PC-3 (cell line): Measurements from ENCODE around the gene TMEM39A. TPM values are rescaled to one million over a fixed set of nuclear protein-coding genes. Genes with fewer than 3 reads are reported as not detected.

Experiments
- ATAC-seq: fragments of 200-7000 bp; cut with Tn5 transposase; 2 replicates; pipeline ENCODE4 v1.9.1; 2020; ENCODE audit warnings: mild to moderate bottlenecking, moderate library complexity
- BruUV-seq: library from RNA; stranded (reverse); fragments of 400-500 nt; replicated peaks from 2 replicates; lab custom pipeline; 2021; lab: Mats Ljungman, UMichigan
- CTCF ChIA-PET: fragments of 300-600 bp; sonication (Branson Sonifier 250); formaldehyde crosslinking; loops from one replicate; lab custom pipeline; 2022; ENCODE audit warnings: antibody characterized with exemption; lab: Charles Lee
- POLR2A ChIA-PET: fragments of 300-600 bp; sonication (Branson Sonifier 250); formaldehyde crosslinking; loops from one replicate; lab custom pipeline; 2022; ENCODE audit warnings: antibody characterized with exemption; ENCODE audit not compliant: unreplicated experiment; lab: Charles Lee
- DNase-seq: peaks from one replicate; pipeline ENCODE4 v3.0.0-alpha.2; 2015
- H2AFZ ChIP-seq: fragments of 300-600 bp; sonication (generic); 2 replicates; pipeline ENCODE4 v1.6.0; 2016; ENCODE audit warnings: antibody characterized with exemption, low read length
- H3F3A ChIP-seq: fragments of 300-600 bp; sonication (generic); one replicate; pipeline ENCODE4 v1.6.0; 2017; ENCODE audit warnings: antibody characterized with exemption, low read length, control low read depth, mild to moderate bottlenecking; ENCODE audit not compliant: unreplicated experiment
- H3K27ac ChIP-seq: fragments of 300-600 bp; sonication (generic); 2 replicates; pipeline ENCODE4 v1.5.1; 2016; ENCODE audit warnings: mild to moderate bottlenecking, low read length
- H3K27me3 ChIP-seq: fragments of 300-600 bp; sonication (generic); 2 replicates; pipeline ENCODE4 v1.6.1; 2016; ENCODE audit warnings: low read length, mixed read lengths
- H3K36me3 ChIP-seq: fragments of 300-600 bp; sonication (generic); 2 replicates; pipeline ENCODE4 v1.6.1; 2016; ENCODE audit warnings: low read depth, mixed run types, low read length, mixed read lengths
- H3K4me1 ChIP-seq: fragments of 300-600 bp; sonication (generic); 2 replicates; pipeline ENCODE4 v1.5.1; 2016; ENCODE audit warnings: low read length; ENCODE audit not compliant: insufficient read depth
- H3K4me2 ChIP-seq: fragments of 300-600 bp; sonication (generic); 2 replicates; pipeline ENCODE4 v1.6.0; 2016; ENCODE audit warnings: low read length
- H3K4me3 ChIP-seq: fragments of 300-600 bp; sonication (generic); 2 replicates; pipeline ENCODE4 v1.5.1; 2016; ENCODE audit warnings: mild to moderate bottlenecking, low read length, mixed read lengths
- H3K79me2 ChIP-seq: fragments of 300-600 bp; sonication (generic); 2 replicates; pipeline ENCODE4 v1.6.1; 2017; ENCODE audit warnings: low read length, mixed read lengths
- H3K9ac ChIP-seq: fragments of 300-600 bp; sonication (generic); 2 replicates; pipeline ENCODE4 v1.6.0; 2016; ENCODE audit warnings: mild to moderate bottlenecking, low read length
- H3K9me2 ChIP-seq: fragments of 300-600 bp; sonication (generic); replicated peaks from 2 replicates; pipeline ENCODE4 v1.6.1; 2016; ENCODE audit warnings: mixed run types, low read length, mixed read lengths
- H3K9me3 ChIP-seq: fragments of 300-600 bp; sonication (generic); 2 replicates; pipeline ENCODE4 v1.6.1; 2016; ENCODE audit warnings: low read length, mixed read lengths
- H4K20me1 ChIP-seq: fragments of 300-600 bp; sonication (generic); 2 replicates; pipeline ENCODE4 v1.6.1; 2016; ENCODE audit warnings: low read length, mixed read lengths
- CTCF ChIP-seq: fragments of 300-600 bp; sonication (generic); conservative IDR thresholded peaks from 2 replicates; pipeline ENCODE4 v1.5.1; 2017; ENCODE audit warnings: antibody characterized with exemption, low read depth, mild to moderate bottlenecking, low read length
- EZH2 ChIP-seq: fragments of 300-600 bp; sonication (generic); IDR thresholded peaks from one replicate; pipeline ENCODE4 v1.6.1; 2017; ENCODE audit warnings: antibody characterized with exemption, mild to moderate bottlenecking, low read length; ENCODE audit not compliant: unreplicated experiment
- EZH2phosphoT487 ChIP-seq: fragments of 300-600 bp; sonication (generic); IDR thresholded peaks from 2 replicates; pipeline ENCODE4 v1.6.1; 2018; ENCODE audit warnings: mild to moderate bottlenecking, antibody characterized with exemption, low read length, borderline replicate concordance
- intact Hi-C: fragments of 100-400 bp; cut with micrococcal nuclease; formaldehyde crosslinking; loops from 2 replicates; pipeline ENCODE4 v1.9.0; 2023
- total RNA-seq: library from RNA; depleted of rRNA; stranded (reverse); fragments of >200 nt; gene quantifications from 2 replicates; pipeline ENCODE4 v1.2.3, GENCODE V29; 2014

The TMEM39A gene
- total RNA-seq, 1 experiment from 2014 or later = 56.5 TPM

GRCh38 chr3:119508172-119508845 lies 44.9 kb upstream of the TMEM39A start:
- H3K4me2 ChIP-seq = no peak overlapping the region

GRCh38 chr3:119507404-119507803 lies 44.0 kb upstream of the TMEM39A start:
- Histone ChIP-seq H3K27ac (no peak overlapping the region), H4K20me1 (no peaks in the 10 kb centered on the region), H2AFZ (no peak overlapping the region), H3K4me3 (no peak overlapping the region), H3K9me3 (no peaks in the 10 kb centered on the region), H3K36me3 (peaks cover 44% of the 10 kb centered on the region), H3F3A (no peaks in the 10 kb centered on the region), H3K27me3 (no peaks in the 10 kb centered on the region), H3K79me2 (peaks cover 7% of the 10 kb centered on the region; the same call in 1 of the 2 replicates), H3K4me2 (no peak overlapping the region), H3K9me2 (no peaks in the 10 kb centered on the region), H3K4me1 (no peaks in the 10 kb centered on the region), H3K9ac (no peak overlapping the region)
- no peak for TF ChIP-seq EZH2phosphoT487
- no peak for TF ChIP-seq CTCF
- no peak for TF ChIP-seq EZH2
- POLR2A ChIA-PET = no interaction called here
- no TSS peak for BruUV-seq
- DNase-seq = no peak
- ATAC-seq = no peak
- CTCF ChIA-PET = no interaction called here
- intact Hi-C loops = no loop called here

More at GRCh38 chr3:119508172-119508845, 44.9 kb upstream of the TMEM39A start:
- intact Hi-C loops = no loop called here
- no peak for ATAC-seq
- no peaks in the 10 kb centered on the region for H3K4me1 ChIP-seq
- H2AFZ ChIP-seq = no peak overlapping the region
- no peaks in the 10 kb centered on the region for H3F3A ChIP-seq
- TF ChIP-seq EZH2 (no peak), EZH2phosphoT487 (no peak), CTCF (no peak)
- no peak overlapping the region for H3K4me3 ChIP-seq
- no peaks in the 10 kb centered on the region for H4K20me1 ChIP-seq
- no TSS peak for BruUV-seq
- peaks cover 2% of the 10 kb centered on the region; the same call in 1 of the 2 replicates for H3K79me2 ChIP-seq
- no peaks in the 10 kb centered on the region for H3K9me2 ChIP-seq
- H3K9ac ChIP-seq = no peak overlapping the region
- H3K27me3 ChIP-seq = no peaks in the 10 kb centered on the region
- no peak overlapping the region for H3K27ac ChIP-seq
- DNase-seq = no peak
- H3K36me3 ChIP-seq = peaks cover 46% of the 10 kb centered on the region
- POLR2A ChIA-PET = no interaction called here
- CTCF ChIA-PET = no interaction called here
- H3K9me3 ChIP-seq = no peaks in the 10 kb centered on the region

GRCh38 chr3:119506631-119507030 lies 43.2 kb upstream of the TMEM39A start:
- Histone ChIP-seq H3K36me3 (peaks cover 44% of the 10 kb centered on the region), H3K9ac (no peak overlapping the region), H3F3A (no peaks in the 10 kb centered on the region), H4K20me1 (no peaks in the 10 kb centered on the region), H3K27ac (no peak overlapping the region), H3K4me1 (no peaks in the 10 kb centered on the region), H3K4me3 (no peak overlapping the region), H3K79me2 (peaks cover 9% of the 10 kb centered on the region), H3K9me2 (no peaks in the 10 kb centered on the region), H2AFZ (no peak overlapping the region), H3K9me3 (no peaks in the 10 kb centered on the region), H3K4me2 (no peak overlapping the region), H3K27me3 (no peaks in the 10 kb centered on the region)
- ChIA-PET POLR2A (no interaction called here), CTCF (no interaction called here)
- ATAC-seq (no peak), DNase-seq (no peak)
- intact Hi-C loops = no loop called here
- BruUV-seq = no TSS peak
- no peak for TF ChIP-seq CTCF
- TF ChIP-seq EZH2phosphoT487 = no peak
- TF ChIP-seq EZH2 = no peak
